Raji (cell line): ENCODE results near the gene YKT6.

Experiments
- POLR2A ChIP-seq: IDR thresholded peaks from 2 replicates; pipeline ENCODE4 v1.6.1; 2011; ENCODE audit warnings: low read depth, low read length, control low read depth; ENCODE audit not compliant: insufficient read depth

The YKT6 gene

DNA sequence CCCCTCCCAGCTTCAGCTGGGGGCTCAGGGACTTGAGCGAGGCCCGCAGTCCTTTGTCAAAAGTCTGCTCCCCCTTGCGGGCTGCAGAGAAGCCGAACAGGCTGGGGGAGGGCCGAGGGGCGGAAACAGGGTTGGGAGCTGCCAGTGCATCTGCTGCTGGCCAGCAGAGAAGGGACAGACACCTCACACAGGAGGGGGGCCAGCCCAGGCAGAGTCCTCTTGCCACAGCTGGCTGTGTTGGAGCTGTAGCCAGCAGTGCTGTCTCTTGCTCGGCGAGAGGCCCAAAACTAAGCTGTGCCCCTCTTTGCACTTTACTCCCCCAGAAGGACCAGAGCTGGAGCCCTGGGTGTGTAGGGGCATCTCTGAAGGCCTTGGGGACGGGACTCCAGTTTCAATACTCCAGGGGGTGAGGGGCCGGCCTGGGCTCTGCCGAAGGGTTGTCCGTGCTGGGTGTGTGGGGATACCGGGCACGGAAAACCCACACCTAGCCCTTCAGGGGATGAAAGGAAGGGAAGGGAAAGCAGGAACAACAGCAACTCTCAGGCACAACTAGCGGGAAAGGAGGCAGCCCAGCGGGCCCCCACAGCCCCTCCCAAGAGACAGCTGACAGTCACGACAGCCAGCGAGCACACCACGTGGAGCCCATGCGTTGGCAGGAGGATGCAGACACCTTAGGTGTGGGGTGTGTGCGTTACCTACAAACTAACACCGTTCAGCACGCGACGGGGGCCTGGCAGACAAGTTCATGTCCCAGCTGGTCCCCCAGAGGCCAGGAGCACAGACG is 17.8 kb downstream of the YKT6 start:
- no peak for TF ChIP-seq POLR2A

DNA sequence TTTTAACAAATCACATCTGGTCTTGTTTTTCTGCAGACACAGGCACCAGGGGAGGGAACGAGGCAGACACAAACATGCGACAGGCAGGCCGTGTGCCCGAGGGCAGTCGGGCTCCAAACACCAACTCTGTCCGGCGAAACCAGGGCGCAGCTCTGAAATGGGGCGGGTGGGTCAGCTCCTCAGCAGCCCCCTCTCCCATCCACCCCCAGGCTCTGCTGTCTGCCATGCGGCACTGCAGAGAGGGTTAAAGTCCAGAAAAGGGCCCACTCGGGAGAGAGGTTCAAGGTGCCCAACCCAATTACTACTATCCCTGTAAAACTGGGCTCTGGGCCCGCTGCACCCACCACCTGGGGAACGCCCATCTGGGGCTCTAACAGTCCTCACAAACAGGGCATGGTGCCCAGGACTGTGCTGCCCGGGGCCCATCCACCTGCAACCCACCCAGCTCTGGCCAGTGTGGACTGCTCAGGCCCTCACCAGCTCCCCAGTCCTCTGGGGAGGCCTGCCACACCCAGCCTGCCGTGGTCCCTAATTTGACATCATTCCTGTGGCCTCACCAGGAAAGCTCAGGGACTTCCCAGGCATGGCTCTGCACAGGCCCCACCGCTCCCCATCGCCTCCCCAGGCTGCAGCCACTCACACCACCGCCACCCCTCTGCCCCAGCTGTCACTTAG is 18.7 kb downstream of the YKT6 start:
- no peak for TF ChIP-seq POLR2A

DNA sequence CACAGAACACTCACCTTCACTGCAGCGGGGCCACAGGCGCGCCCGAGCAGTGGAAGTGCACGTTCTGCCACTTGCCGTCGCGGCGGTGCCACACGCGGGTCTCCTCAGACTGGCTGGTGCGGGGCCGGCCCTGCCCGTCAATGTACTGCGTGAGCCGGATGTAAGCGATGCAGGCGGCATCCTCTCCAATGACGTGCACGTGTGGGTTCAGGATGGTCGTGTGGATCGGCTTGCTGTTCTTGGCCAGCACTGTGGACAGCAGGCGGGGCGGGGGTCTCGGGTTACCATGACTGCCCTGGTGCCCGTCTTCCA is 19.2 kb downstream of the YKT6 start:
- no peak for TF ChIP-seq POLR2A

DNA sequence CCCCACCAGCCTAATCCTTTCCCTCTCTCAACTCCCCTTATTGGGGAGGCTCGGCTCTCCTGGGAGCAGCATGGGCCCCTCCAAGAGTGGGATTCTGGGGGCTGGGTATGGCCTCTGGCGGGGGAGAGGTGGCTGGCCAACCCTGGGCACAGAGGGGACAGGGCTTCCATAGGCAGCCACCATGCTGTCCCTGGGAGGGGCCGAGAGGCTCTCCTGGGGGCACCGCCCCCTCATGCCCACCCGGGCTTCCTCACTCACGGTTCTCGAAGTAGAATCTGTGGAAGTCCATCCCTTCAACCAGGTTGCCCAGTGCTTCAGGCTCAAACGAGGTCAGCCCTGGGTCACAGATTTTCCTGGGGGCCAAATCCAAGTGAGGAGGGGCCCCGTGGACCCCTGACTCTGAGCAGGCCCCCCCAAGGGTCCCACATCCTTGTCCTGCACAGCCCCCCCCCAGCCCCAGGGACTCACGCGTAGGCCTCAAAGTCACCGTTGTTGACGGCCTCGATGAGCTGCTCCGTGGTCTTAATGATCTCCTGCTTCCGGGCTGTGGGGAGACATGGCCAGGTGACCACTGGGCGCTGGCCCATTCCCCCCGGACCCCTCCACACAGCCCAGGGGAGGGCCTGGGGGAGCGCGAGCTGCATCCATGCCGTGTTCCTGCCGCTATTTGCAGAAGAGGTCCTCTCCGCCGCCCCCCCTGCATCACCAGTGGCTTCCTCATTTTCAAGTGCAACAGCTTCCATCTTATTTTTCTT is 19.8 kb downstream of the YKT6 start:
- TF ChIP-seq POLR2A: no peak

DNA sequence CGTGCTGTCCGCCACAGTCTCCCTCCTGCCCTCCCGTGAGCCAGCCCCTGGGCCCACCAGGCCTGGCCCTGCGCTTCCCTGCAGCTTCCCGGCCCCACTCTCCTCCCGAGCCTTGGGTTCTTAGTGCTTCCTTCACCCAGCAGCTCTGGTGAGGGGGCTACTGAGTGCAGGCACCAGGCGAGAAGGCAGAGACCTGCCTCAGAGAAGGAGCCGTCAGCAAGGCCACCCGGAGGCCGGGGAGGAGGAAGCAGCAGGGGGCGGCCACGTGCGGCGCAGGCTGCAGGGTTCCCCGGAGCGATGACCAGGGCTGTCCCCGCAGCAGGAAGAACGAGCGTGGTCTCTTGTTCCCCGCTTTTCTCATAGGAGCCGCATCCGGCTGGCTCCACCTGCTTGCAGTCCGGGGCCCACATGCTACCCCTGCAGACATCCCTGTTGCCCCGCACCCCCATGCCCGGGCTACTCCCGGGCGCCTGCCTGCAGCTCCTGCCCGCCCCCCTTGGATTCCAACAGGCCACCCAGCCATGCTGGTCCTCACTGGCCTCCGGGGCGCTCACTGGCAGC is 20.5 kb downstream of the YKT6 start:
- TF ChIP-seq POLR2A: no peak

DNA sequence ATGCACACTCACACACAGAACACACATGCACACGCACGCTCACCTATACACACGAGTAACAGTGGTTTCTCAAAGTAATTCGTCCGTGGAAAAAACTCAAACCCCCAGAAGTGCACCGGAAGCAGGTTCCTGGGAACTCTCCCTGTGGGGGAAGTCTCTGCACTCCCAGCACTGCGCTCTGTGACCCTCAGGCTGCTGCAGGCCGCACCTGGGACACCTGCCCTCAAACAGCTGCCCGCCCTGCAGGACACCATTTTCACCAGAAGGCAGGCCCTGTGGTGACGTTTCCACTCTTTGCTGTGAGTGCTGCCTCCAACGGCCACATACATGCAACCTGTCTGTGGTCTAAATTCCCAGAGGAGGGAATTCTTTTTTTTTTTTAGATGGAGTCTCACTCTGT is 21.3 kb downstream of the YKT6 start:
- TF ChIP-seq POLR2A: no peak

DNA sequence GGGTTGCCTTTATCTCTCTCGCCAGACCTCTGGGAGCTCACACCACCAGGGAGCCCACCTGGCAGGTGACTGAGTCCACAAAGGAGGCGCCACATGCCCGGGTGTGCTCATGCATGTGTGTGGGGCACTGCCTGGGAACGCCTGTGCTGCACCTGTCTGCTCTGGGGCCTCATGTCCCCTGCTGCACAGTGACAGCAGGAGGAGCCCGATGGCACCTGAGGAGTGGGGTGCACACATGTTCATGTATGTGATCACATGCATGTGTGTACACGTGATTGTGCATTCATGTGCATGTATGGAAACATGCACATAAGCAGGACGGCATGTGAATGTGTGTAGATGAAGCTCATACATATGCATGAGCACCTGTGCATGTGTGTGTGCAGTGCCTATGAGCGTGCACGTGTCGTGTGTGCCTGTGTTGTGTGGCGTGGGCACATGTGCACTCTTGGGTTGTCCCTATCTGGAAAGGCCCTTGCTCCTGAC is 22.0 kb downstream of the YKT6 start:
- no peak for TF ChIP-seq POLR2A

DNA sequence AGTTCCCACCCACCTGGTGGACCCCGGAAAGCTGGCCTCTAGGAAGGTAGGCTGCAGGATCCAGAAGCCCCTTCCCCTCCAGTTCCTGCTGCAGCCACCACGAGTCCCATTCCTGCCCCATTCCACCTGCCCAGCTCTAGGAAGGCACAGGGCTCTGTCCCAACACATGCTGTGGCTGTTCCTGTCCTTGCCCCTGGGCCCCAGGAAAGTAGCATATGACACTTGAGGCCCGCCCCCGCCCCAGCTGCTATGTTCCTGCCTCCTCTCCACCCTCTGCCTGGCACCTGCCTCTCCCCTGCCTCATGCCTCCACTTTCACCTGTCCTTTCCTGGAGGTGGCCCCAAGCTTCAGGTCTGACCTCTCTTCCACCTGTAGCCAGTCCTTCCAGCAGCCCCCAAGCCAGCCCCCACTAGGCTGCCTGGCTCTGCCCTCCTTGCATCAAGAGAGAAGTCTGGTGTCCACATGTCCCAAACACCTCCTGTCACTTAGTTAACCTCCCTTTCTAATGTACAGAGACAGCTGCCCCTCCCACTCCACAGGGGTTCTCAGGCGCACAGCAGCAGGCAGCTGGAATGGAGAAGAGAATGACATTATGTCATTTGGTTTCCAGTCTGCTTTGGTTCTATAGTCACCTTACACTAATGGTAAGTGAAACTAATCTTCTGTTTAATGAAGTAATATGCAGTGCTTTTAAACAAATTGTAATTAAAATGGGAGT is 22.7 kb downstream of the YKT6 start:
- no peak for TF ChIP-seq POLR2A

DNA sequence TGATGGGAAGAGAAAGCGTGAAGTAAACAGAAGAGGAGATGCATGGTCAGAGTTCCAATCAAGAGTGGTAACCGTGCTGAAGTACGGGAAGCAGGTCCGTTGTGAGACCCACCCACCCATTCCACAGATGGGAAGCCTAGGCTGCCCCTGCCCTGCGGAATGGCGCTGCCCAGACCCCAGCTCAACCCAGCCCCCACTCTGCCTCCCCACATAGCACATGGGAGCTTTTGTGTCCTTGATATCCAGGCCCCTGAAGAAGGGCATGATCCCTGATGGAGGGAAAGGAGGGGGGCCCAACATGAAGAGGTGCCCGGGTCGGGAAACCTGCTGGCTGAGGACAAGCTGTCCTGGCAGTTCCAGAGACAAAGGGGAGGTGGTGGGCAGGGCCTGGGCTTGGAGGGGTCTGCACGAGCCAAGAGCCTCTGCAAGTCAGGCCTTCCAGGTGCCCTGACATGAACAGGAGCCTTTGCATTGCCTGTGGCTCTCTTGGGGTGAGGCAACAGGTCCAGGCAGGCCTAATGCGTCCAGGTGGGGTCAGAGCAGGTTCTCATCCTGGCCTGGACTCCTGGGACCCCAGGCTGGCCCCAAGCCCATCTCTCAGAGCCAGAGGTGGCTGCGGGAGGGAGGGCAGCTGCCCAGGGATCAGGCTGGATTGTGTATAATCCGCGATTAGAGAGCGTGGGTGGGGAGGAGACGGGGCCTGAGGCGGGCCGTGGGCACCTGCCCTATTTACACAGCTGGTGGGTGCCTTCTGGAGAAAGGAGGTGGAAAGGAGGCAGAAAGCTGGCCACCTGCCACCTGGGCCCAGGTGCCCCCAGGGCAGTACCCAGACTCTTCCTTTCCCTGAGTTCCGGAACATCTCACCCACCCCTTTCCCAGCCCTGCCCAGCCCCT is 23.5 kb downstream of the YKT6 start:
- no peak for TF ChIP-seq POLR2A

DNA sequence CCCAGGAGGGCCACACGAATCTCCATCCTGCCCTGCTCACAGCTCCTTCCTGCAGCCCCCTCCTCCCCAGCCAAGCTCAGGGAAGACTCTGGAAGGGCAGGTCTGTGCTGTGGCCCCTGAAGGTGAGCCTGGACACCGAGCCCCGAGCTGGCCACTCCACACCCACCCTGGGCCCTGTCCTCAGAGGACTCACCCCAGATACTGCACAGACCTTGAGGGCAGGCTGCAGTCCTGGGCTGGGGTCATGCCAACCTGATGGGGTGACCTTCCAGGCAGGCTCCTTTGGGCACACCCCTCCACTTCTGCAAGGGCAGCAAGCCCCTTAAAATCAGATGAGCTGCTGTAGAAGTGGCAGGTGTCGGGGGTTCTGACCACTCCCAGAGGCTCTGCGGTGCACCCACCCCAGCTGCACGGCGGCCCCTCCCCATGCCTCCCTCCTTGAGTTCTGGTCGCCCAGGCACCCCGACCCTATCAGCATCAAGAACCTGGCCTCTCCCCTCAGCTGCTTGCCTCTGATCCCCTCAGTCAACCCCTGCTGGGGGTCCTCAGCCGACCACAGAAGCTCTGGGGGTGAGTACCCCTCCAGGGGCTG is 24.3 kb downstream of the YKT6 start:
- TF ChIP-seq POLR2A: no peak

DNA sequence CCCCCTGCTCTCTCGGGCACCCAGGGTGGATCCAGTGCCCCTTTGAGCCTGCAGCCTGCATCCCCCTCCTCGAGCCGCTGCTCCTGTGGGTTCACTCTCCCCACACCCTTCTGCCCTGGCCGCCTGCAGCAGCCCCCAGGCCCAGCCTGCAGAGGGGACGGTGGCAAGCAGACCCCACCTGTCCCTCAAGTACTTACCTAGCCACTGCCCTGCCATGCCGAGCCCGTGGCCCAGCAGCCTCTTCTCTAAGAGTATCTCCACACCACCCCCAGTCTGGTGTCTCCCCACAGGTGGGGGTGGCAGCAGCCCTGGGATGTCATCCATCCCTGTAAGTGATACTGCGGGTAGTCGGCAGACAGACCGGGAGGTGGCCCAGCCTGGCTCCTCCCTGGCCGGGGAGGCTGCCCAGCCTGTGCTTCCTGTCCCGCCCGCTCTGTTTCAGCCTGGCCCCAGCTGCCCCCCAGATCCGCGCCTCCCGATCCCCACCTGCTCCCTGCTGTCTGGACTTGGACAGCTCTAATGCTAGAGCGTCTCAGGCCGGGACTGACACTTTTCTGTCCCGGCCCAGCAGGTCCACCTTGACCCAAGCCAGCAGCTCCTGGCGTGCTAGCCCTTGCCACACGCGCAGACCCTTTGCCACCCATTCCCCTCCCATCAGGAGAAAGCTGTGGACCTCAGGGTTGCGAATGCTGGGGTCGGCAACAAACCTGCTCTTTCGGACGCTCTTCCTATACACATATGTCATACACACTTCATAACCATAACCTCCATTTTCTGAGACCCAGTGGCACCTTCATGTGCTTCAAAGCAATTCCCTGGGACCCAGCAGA is 25.0 kb downstream of the YKT6 start:
- no peak for TF ChIP-seq POLR2A

DNA sequence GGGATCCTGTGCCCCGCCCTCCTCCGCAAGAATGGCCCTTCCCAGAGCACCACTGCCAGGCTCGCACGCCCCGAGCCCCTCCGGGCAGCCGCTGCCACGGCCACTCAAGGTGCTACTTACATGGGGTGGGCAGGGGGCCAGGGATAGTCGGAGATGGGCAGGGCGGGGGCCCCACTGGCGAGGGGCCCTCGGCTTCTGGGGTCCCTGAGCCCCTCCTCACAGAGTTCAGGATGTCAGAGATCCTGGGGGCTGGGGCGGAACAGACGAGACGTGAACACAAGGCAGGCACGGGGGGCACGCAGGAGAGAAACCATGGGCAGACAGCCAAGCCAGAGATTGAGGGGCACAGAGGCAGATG is 25.6 kb downstream of the YKT6 start:
- TF ChIP-seq POLR2A: no peak

DNA sequence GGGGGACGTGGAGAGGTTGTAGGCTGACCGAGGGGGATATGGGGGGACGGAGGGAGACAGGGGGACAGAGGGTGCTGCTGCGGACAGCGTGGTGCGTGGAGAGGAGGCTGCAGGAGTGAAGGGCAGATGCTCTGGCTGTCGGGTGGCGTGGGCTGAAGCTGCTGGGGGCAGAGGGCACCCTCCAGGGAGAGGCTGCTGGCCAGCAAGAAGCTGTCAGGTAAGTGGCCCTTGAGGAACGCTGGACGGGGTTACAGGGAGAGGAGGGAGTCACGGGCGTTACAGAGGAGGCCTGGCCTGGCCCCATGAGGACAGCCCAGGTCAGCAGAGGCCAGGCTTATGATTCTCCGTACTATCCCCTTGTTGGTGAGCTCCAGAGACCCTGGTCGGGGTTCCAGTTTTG is 27.1 kb downstream of the YKT6 start:
- TF ChIP-seq POLR2A: no peak
